HG03175 (cell line): Measurements from ENCODE around the gene SLC2A1.
"Not testable (repeated sequence)": the region's sequence is repeated elsewhere in the genome, so short reads cannot be mapped to it uniquely, and the experiment has no call there.

Experiments
- ATAC-seq: cut with Tn5 transposase; IDR thresholded peaks from one replicate; pipeline ENCODE4 v1.9.1; 2021; ENCODE audit warnings: mild to moderate bottlenecking, moderate library complexity; ENCODE audit not compliant: unreplicated experiment

Gene SLC2A1

DNA sequence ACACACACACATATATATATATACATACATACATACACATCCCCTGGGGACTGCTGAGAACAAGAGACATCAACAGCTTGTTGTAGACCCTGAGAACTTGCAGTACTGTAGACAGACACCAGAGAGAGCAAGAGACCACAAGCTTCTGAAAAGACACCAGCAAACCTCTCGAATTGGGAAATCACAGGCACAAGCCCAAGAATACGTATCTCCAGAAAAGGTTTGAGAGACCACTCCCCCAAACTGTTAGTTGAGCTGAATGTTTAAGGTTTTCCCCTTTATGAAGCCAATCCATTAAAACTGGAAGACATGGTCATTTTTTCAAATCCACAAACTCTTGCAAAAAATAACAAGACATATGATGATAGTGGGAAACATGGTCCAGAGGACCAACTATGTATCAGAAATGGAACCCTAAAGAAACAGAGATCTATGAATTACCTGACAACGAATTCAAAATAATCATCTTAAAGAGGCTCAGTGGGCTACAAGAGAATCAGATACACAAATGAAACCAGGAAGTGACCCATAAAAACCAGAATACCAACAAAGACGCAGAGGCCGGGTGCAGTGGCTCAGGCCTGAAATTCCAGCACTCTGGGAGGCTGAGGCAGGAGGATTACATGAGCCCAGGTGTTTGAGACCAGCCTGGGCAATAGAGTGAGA lies 45.1 kb downstream of the SLC2A1 start:
- ATAC-seq, result no peak

DNA sequence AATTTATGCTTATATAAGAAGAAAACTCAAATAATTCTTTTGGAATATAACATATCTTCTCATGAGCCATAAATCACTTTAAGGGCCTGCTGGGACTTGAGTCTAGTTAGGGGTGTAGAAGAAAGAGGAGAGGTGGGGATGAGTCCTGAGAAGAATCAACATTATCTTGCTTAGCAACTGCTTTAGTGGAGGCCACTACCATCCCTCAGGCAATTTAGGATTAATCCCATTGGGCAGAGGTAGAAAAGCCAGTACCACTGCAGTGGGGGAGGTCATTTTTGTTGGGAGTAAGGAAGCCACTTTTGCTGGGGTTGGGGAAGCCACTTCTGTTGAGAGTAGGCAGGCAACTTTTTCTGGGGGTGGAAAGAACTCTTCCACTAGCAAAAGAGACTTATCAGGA lies 47.7 kb downstream of the SLC2A1 start:
- no peak for ATAC-seq

DNA sequence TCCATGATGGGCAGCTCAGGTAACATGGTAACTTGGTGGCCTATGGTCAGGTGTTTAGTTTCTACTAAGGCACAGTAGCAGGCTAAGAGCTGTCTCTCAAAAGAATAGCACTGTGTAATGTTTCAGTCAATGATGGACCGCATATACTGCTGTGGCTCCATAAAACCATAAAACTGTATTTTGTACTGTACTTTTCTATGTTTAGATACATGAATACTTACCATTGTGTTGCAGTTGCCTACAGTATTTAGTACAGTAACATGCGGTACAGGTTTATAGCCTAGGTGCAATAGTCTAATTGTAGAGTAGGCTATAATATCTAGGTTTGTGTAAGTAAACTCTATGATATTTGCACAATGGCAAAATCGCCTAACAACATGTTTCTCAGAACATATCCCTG lies 50.6 kb downstream of the SLC2A1 start:
- ATAC-seq, result no peak

GRCh38 chr1:42904434-42904833 lies 54.2 kb downstream of the SLC2A1 start:
- ATAC-seq, result no peak

DNA sequence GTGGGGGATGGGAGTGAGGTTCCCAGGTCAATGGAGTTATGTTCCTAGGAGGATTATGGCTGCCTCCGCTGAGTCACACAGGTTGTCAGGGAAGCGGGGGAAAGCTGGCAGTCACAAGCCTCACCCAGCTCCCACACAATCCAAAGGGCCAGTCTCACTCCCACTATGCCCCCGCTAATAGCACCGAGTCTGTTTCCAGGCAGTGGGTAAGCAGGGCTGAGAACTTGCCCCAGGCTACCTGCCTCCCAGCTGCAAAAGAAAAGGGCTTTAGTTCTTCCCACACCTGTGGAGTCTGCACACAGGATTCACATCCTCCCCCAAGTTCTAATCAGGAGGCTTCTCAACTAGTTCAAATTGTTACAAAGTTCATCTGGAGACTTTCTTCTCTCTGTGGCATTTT lies 58.7 kb downstream of the SLC2A1 start:
- ATAC-seq, result not testable (repeated sequence)

DNA sequence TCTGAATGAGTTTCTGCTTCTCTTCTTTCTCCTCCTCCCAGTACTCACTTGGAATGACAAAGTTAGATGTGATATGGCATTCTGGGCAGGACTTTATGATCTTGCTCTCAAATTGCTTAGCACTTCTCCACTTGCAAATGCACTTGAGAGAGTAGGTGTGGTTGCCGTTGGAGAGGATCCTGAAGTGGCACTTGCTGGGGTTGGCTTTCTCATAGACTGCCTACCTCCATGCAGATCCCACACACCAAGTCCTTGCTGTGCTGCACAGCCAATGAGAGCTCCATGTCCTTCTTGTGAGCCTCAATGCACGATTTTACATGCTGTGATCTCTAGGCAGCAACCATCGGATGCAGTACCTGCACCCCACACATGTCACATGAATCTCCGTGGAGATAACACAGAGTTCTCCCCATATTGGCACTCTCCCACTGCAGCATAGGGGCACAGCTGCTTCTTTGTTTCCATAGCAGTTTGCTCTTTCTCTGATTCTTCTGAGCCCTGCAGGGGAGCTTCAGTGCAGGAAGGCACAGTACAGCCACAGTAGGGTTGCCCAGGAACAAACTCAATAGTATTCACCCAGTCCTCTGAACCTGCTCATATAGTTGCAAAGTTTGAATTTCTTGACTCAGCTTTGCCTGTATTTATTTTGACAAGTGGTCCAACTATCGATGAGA lies 67.1 kb downstream of the SLC2A1 start:
- no peak for ATAC-seq

DNA sequence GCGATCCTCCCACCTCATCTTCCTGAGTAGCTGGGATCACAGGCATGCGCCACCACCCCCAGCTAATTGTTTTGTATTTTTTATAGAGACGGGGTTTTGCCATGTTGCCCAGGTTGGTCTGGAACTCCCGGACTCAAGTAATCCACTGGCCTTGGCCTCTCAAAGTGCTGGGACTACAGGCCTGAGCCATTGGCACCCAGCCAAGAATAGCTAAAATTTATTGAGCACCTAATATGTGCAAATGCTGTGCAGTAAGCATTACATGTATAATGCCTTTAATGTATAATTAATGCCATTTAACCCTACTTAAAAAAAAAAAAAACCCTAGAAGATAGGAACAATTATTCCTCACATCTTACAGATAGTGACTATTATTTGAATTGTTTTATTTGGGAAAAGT lies 69.4 kb downstream of the SLC2A1 start:
- ATAC-seq, result no peak

- no peak for ATAC-seq
Observed at GRCh38 chr1:42888013-42888633, 70.5 kb downstream of the SLC2A1 start.

DNA sequence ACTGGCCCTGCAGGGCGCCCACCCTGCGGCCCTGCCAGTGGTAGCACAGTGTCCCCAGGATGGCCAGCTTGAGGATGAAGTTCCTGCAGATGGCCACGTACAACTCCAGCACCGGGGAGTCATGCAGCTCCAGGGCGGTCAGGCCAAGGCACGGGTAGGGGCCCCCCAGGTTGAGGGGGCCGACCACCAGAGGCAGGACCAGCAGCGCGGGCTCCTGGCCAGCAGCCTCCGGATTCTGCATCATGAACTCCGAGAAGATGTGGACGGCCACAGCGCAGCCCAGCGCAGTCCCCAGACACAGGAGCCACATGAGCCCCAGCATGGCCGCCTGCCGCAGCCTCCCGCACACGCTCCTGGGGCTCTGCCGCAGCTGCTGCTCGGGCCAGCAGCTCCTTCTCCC lies 71.3 kb downstream of the SLC2A1 start:
- no peak for ATAC-seq

- no peak for ATAC-seq
Observed at GRCh38 chr1:42886800-42887199, 71.9 kb downstream of the SLC2A1 start.

DNA sequence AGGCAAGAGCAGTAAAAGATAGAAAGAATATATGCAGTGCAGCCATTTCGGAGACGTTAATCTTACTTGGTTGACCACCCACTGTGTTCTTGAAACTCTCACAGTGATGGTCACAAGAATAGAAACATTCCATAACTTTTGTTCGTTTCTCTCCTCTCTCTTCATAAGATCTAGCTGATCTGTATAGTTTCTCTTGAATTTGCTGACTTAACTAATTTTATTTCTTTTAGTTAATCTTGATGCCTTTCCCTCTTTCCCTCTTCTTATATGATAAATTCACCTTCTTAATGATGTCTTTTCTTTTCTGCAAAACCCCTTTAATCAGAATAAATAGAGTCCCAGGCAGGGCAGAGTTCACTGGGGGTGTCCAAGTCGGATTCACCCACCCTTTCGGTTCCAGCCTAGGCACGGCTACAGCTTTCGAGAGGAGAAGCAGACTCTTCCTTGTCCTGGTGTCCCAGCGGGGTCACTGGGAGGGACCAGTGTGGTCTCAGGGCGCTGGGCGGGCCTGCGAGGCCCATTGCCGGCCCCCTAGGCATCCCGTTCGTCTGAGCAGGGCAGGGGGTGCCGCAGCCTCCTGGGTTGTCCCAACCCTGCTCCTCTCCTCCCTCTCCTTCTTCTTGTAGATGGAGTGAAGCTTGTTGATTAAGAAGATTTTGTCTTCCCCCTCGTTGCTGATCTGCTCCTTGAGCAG lies 72.5 kb downstream of the SLC2A1 start:
- no peak for ATAC-seq

DNA sequence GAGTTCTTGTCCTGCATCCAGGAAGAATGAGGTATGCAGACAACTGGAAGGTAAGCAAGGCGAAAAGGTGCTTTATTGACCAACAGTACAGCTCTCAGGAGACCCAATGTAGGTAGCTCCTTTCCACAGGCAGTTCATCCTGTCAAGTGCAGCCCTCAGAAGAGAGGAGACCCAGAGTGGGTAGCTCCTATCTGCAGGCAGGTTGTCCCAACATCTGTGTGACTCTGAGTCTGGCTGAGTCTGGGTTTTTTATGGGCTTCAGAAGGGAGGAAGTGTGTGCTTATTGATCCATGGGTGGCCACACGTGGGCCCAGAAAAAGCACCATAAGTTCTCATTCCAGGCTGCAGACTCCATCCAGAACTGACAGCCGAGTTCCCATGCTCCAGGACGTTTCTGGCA lies 78.3 kb downstream of the SLC2A1 start:
- ATAC-seq, result no peak

GRCh38 chr1:42877380-42877779 lies 81.3 kb downstream of the SLC2A1 start:
- no peak for ATAC-seq

- ATAC-seq, result no peak
Observed at GRCh38 chr1:42876009-42876408, 82.7 kb downstream of the SLC2A1 start.
